ENCODE measurements around the gene NDUFA11.

DNA sequence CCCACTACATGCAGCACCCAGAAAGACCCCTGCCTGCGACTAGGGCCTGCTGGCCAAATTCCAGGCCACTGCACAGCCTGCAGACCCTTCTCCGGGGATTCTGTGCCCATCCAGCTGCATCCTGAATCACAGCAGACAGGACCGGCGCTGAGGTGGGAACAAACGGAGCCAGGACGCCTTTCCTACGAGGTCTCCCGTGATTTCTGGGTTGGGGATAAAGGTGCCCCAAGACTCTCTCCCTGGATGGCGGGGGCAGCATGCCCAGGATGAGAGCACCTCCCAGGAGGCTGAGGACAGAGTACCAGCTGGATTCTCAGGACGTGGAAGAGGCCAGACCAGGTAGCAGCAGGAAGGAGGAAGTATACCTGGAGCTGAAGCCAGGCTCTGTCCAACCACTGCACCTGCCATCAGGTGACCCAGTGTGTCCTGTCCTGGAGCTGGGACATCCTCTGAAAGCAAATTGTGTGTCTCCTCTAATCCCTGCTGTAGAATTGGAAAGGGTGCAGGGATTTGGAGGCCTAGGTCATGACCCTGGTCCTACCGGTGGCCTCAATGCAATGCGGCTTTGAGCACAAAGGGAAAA lies 29.9 kb downstream of the NDUFA11 start:
- TF ChIP-seq POLR2AphosphoS5 (IDR thresholded peaks at IDR 0.05) = no peak
- TF ChIP-seq, protein P1, sequence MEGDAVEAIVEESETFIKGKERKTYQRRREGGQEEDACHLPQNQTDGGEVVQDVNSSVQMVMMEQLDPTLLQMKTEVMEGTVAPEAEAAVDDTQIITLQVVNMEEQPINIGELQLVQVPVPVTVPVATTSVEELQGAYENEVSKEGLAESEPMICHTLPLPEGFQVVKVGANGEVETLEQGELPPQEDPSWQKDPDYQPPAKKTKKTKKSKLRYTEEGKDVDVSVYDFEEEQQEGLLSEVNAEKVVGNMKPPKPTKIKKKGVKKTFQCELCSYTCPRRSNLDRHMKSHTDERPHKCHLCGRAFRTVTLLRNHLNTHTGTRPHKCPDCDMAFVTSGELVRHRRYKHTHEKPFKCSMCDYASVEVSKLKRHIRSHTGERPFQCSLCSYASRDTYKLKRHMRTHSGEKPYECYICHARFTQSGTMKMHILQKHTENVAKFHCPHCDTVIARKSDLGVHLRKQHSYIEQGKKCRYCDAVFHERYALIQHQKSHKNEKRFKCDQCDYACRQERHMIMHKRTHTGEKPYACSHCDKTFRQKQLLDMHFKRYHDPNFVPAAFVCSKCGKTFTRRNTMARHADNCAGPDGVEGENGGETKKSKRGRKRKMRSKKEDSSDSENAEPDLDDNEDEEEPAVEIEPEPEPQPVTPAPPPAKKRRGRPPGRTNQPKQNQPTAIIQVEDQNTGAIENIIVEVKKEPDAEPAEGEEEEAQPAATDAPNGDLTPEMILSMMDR (IDR thresholded peaks at IDR 0.05) = no peak
